Medulla oblongata (tissue), 1 donor: Measurements from ENCODE around the gene ZNF577.
A peak's percentile ranks its signal among the peaks of the same experiment; 100 is the strongest.

Experiments
- DNase-seq: peaks from one replicate; pipeline ENCODE4 v3.0.0-alpha.2; 2015; ENCODE audit errors: extremely low spot score

Gene ZNF577

DNA sequence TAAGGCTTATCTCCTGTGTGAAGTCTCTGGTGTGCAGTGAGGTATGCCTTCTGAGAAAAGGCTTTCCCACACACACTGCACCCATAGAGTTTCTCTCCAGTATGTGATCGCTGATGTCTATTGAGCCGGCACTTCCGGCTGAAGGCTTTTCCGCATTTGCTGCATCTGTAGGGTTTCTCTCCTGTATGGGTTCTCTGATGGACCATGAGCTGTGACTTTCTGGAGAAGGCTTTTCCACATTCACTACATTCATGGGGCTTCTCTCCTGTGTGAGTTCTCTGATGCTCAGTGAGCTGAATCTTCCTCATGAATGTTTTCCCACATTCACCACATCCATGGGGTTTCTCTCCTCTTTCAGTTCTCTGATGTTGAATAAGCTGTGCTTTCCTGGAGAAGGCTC lies 14.7 kb downstream of the ZNF577 start:
- no peak for DNase-seq

GRCh38 chr19:51861870-51862622 lies 25.7 kb downstream of the ZNF577 start:
- DNase-seq: no peak

DNA sequence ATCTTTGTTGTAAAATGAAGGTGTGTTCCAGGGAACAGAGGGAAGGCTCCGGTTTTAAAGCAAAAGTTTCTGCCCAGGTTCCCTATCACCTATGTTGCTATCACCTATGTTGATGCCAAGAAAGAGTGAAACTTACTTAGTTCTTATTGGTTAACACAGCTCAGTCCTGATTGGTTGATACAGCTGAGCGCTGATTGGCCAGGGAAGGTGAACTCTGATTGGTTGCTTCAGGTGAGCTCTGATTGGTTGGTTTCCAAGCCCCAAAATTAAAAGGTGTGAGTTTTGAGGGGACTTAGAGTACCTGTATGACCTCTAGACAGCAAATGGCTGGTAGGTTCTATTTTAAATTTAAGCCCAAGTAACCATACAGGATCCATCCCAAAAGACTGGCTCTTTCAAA lies 50.6 kb downstream of the ZNF577 start:
- DNase-seq: no peak

DNA sequence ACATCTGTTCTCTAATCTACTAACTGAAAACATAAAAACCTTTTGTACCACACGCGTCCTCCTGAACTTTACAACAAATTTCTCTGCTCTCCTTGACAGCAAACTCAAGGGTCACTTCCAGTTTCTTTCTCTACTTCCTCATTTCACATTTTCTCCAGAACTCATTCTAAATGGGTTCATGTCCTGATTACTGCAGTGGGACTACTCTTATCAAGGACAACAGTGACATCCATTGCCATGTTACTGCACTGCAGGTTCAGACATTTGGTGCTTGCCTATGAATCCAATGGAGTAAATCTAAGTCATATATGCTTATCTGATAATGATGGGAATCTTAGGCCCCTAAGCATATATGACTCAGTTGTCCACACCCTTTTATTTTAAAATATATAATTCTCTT lies 57.5 kb downstream of the ZNF577 start:
- peak; percentile 63 for DNase-seq

DNA sequence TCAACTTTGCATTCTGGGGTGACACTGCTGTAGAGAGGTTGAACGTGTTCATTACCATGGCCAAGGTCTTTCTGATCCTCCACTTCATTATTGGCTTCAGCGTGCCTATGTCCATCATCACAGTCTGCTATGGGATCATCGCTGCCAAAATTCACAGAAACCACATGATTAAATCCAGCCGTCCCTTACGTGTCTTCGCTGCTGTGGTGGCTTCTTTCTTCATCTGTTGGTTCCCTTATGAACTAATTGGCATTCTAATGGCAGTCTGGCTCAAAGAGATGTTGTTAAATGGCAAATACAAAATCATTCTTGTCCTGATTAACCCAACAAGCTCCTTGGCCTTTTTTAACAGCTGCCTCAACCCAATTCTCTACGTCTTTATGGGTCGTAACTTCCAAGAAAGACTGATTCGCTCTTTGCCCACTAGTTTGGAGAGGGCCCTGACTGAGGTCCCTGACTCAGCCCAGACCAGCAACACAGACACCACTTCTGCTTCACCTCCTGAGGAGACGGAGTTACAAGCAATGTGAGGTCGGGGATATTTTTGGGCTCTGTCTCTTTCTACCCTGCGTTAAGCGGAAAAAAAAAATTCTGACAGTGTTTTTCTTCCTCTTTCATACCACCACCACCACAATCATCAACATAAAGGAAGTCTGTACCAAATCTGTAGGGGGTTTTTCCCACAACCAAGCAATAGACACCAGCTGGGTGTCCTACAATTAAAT lies 63.3 kb downstream of the ZNF577 start:
- peak; percentile 79 for DNase-seq

DNA sequence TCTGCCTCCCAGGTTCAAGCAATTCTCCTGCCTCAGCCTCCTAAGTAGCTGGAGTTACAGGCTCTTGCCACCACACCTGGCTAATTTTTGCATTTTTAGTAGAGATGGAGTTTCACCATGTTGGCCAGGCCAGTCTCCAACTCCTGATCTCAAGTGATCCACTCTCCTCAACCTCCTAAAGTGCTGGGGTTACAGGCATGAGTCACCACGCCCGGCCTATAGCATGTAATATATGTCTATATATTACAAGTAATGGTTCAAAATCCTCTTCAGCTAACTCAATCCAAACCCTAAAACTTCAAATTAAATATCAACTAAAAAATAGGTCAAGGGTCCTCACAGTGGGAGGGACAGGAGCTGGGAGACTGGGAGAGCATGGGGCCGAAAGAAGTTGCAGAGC lies 64.8 kb downstream of the ZNF577 start:
- DNase-seq: no peak

DNA sequence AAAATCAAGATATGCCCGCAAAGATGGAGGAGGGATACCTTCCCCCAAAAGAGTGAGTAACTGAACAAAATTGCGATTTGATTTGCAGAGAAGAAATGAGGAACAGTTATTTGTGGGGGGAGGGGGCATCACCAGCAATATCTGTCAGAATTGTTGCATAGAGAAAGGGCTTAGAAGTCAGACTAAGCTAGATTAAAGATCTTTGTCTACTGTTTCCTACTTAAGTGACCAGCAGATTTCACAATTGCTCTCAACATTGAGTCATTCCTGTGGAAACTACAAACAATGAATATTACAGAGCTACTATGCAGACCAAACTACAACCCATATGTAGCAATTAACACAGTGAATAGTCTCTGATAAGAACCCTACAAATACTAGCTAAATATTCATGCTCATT lies 65.4 kb downstream of the ZNF577 start:
- DNase-seq: no peak

GRCh38 chr19:51821921-51822320 lies 65.8 kb downstream of the ZNF577 start:
- no peak for DNase-seq

DNA sequence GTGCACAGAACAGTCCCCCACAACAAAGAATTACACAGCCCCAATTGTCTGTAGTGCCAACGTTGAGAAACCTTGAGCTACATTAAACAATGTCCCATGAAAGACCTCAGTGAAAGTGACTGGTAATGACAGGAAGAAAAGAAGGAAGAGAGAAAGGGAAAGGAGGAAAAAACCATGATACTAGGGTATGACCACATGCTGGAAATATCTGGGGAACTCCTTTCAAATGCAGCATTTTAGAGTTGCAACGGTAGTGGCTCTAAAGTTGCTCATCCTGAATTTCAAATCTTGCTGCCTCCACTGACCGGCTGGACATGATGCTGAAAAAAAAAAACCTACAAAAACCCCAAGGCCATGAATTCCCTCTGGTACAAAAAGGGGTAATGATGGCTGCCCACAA lies 66.3 kb downstream of the ZNF577 start:
- DNase-seq: no peak
